Measurements from ENCODE around the gene TRAF4.
"Not testable (repeated sequence)": the region's sequence is repeated elsewhere in the genome, so short reads cannot be mapped to it uniquely, and the experiment has no call there.

Gene TRAF4

DNA sequence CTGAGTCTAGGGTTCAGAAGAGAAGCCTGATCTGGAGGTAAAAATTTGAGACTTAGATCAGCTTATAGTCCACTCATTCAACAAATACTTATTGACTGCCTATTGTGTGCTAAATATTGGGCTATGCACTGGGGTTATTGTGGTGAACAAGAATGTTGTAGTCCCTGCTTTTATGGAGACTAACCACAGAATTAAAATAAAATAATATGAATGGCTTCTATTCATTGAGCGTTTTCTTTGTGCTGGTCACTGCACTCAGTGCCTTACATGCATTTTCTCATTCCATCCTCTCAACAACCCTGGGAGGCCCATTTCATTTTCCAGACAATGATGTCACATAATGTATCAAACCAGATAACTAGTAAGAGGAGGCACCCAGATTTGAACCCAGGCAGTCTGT, 10.5 kb upstream of the TRAF4 start:
- no peak for DNase-seq (ENCODE audit: low spot score)

DNA sequence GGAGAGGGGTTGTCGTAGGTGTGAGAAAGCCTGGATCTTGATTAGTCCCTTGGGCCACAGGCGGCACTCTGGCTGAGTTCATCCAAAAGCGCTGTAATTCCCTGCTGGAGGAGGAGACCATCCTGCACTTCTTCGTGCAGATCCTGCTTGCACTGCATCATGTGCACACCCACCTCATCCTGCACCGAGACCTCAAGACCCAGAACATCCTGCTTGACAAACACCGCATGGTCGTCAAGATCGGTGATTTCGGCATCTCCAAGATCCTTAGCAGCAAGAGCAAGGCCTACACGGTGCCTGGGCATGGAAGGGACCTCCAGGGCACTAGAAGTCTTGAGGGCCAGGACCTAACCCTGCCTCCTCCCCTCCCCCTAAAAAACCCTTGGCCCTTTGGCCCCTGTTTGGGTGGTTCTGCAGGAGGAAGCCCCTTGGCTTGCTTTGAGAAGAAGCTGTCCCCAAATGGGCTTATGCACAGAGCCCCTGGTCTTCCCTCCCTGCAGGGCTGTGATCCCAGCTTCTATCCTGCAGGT, 9.0 kb upstream of the TRAF4 start:
- no peak for DNase-seq (ENCODE audit: low spot score)

DNA sequence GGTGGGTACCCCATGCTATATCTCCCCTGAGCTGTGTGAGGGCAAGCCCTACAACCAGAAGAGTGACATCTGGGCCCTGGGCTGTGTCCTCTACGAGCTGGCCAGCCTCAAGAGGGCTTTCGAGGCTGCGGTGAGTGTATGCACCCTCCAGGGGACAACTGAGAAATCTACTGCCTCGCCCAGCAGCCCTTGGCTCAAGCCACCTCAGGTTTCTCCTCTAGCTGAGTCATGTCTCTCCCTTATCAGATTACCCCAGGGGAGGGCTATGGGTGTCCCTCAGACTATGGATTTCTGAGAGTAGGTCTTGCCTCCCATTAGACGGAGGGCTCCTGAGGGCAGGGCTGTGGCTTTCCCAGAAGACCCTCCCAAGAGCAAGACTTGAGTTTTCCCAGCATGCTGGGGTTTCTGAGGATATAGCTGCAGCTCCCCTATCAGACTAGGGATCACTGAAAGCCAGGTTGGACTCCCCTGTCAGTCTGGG, 8.5 kb upstream of the TRAF4 start:
- no peak for DNase-seq (ENCODE audit: low spot score)

DNA sequence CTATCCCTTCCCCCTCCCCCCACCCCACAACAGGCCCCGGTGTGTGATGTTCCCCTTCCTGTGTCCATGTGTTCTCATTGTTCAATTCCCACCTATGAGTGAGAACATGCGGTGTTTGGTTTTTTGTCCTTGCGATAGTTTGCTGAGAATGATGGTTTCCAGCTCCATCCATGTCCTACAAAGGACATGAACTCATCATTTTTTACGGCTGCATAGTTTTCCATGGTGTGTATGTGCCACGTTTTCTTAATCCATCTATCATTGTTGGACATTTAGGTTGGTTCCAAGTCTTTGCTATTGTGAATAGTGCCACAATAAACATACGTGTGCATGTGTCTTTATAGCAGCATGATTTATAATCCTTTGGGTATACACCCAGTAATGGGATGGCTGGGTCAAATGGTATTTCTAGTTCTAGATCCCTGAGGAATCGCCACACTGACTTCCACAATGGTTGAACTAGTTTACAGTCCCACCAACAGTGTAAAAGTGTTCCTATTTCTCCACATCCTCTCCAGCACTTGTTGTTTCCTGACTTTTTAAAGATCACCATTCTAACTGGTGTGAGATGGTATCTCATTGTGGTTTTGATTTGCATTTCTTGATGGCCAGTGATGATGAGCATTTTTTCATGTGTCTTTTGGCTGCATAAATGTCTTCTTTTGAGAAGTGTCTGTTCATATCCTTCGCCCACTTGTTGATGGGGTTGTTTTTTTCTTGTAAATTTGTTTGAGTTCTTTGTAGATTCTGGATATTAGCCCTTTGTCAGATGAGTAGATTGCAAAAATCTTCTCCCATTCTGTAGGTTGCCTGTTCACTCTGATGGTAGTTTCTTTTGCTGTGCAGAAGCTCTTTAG, 7.7 kb upstream of the TRAF4 start:
- not testable (repeated sequence) for DNase-seq (ENCODE audit: low spot score)

DNA sequence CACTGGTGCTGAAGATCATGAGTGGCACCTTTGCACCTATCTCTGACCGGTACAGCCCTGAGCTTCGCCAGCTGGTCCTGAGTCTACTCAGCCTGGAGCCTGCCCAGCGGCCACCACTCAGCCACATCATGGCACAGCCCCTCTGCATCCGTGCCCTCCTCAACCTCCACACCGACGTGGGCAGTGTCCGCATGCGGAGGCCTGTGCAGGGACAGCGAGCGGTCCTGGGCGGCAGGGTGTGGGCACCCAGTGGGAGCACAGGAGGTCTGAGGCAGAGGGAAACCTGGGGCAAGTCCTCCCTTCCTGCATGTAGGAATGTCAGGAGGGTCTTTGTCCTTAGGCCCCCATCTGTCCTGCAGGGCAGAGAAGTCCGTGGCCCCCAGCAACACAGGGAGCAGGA, 6.5 kb upstream of the TRAF4 start:
- no peak for DNase-seq (ENCODE audit: low spot score)

DNA sequence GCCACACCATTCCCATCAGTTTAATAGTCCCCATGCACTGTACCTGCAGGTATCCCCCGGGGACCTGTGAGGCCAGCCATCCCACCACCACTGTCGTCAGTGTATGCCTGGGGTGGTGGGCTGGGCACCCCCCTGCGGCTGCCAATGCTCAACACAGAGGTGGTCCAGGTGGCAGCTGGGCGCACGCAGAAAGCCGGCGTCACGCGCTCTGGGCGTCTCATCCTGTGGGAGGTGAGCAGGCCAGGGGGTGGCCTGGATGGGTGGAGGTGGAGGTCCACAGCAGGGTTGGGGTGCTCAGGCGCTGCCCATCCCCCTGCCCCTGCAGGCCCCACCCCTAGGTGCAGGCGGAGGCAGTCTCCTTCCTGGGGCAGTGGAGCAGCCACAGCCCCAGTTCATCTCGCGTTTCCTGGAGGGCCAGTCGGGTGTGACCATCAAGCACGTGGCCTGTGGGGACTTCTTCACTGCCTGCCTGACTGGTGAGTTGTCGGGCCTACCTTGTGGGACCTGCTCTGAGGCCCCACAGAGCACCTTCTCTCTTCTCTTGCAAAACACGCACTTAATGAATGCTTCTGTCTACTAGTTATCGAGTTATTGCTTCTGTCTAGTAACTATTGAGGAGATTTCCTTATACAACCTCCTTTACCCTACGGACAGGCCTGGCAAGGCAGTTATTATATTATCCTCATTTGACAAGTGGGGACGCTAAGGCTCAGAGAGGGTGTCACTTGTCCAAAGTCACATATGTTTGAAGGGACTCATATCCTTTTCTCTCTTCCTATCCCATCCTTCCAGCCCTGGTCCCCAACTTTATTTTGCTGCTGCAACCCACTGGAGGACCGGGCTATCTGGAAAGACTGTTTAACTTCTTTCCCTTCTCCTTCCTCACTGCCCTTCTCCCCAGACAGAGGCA, 5.8 kb upstream of the TRAF4 start:
- DNase-seq (ENCODE audit: low spot score) = no peak

DNA sequence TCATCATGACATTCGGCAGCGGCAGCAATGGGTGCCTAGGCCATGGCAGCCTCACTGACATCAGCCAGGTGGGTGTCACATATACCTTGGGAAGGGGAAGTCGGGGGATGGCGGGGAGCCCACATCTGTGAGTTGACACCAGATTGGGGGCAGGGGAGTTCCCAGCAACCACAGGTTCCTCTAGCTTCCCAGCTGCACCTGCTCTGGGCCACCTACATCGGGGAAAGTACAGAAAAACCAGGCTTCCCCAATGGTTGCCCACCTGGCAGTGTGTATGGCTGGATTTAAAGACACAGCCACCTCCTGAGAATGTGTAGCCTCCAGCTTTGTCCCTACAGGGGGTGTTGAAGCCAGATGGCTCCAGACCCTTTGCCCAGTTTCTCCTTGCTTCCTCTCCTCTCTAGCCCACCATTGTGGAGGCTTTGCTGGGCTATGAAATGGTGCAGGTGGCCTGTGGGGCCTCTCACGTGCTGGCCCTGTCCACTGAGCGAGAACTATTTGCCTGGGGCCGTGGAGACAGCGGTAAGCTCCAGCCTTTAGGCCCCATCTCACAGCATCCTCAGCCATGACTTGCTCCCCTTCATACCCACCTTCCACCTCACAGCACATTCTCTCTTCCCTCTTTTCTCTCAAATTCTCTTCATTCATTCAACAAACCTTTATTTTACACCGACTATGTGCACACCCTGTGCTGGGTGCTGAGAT, 5.0 kb upstream of the TRAF4 start:
- peak; percentile 33 for DNase-seq (ENCODE audit: low spot score)

DNA sequence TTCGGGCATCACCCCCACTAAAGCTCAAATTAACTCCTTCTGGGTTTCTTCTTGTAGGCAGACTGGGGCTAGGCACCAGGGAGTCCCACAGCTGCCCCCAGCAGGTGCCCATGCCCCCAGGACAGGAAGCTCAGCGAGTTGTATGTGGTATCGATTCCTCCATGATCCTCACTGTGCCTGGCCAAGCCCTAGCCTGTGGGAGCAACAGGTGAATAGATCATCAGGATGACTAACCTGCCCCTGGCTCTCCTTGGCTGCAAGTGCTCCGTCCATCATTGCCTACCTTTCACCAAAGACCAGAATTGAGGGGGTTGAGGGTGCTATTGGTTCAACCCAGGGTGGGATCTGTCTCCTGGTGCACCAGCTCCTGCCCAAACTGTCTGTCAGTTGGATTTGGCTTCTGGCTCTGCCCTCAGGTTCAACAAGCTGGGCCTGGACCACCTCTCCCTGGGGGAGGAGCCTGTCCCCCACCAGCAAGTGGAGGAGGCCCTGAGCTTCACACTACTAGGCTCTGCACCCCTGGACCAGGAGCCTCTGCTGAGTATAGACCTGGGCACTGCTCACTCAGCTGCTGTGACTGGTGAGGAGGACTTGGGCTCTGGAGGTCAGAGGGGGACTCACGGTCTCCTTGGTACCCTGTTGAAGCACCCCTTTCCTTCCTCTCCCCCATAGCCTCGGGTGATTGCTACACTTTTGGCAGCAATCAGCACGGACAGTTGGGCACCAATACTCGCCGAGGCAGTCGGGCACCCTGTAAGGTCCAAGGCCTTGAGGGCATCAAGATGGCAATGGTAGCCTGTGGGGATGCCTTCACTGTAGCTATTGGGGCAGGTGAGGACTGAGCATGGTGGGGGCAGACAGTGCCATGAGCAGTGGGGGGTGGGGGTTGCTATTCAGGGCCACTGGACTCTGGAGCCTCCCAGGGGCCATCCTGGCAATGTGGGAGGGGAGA, 3.1 kb upstream of the TRAF4 start:
- DNase-seq (ENCODE audit: low spot score) = no peak

DNA sequence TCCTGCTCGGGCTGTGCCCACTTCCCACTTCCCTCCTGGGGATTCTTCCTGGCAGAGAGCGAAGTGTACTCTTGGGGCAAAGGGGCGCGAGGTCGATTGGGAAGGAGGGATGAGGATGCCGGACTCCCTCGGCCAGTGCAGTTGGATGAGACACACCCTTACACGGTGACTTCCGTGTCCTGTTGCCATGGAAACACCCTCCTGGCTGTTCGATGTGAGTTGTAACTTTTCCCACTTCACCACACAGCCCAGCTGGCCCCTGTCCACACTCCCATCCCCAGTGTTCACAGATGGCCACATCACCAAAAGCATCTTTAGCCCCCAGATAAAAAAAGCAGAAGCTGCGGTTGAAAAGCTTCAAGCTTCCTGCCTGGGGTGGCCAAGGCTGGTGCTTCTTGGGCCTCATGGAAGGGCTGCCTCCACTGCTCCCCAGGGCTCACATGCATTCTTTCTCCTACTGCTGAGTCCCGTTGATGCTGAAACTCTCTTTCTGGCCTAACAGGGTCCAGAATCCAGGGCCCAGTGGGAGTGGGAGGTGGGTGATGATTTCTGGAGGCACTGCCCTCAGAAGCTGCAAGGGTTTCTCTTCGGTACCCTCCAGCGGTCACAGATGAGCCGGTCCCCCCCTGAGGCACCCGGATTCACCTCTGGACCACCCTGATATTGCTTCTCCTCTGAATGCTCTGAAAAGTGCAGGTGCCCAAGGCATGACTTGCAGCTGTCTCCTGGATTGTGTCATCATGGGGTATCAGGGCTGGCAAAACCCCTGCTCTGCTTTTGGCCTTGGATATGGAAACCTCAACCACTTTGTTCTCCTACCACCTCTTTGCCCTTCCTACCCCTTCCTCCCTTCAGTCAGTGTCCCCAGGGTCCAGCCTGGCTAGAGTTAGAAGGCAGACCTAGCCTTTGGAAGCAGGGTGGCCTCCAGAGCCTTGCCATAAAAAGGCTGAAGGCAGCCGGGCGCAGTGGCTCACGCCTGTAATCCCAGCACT, 2.2 kb upstream of the TRAF4 start:
- DNase-seq (ENCODE audit: low spot score) = no peak

DNA sequence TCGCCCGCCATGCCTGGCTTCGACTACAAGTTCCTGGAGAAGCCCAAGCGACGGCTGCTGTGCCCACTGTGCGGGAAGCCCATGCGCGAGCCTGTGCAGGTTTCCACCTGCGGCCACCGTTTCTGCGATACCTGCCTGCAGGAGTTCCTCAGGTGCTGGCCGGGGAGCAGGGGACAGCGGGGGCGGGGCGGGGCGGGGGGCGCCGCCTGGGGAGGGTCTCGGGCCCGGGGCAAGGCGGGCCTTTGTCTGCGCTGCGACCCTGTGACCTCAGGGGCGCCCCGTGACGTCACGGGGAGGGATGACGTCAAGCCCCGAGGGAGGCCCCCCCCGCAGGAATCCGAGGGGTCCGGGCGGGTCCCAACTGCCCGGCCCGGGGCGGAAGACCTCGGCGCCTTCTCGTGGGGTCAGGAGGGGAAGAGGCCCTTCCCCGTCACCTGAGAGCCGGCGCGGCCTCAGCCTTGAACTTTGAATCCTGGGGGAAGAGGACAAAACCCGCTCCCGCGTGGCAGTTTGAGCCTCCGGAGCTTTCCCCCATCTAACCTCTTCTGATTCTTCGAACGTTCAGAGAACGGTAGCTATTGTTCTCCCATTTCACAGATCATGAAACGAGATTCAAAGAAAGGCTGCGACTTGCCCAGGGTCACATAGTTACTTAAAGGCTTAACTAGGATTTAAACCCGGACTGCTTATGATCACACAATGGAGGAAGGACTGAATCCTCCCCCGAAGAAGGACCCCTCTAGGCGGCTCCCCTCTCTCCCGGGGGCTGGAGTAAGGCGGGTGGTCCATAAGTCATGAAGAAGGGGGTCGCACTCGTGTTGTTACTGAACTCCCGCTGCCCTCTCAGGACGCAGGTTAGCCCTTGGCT, 527 bp downstream of the TRAF4 start:
- DNase-seq (ENCODE audit: low spot score) = peak; percentile 47

DNA sequence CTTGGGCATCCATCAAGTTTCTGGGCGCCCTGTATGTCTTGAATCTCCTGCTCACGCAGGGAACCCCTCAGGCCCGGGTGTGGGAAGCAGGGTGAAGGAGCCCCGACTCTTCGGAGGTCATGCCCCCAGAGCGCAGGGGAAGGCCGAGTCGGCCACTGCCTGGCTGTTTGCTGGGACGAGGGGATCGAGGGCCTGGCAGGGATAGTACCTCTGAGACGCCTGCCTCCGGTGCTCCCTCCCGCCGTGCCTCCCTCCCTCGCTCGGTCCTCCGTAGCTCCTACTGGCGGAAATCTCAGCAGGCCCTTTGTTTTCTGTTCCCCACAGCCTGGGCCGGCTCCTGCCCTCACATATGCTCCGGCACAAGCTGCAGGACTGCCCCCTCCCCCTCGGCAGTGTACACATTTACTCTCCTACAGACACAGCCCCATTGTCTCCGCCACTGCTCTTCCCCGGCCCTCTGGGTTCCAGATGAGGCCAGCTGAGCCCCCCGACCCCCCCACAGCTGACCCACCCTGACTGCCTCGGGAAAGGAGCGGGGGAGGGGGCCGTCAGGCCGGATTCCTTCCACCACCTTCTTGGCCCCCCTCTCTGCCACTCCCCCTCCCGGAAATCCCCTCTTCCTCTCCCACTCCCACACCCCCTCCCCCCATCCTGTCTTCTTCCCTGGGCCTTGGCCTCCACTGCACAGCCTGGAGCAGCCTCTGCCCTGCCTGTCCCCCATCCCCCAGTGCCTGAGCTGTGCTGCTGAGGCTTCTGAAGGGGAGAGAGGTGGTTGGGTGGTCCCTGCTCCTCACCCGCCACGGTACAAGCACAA, 1.4 kb downstream of the TRAF4 start:
- no peak for DNase-seq (ENCODE audit: low spot score)

DNA sequence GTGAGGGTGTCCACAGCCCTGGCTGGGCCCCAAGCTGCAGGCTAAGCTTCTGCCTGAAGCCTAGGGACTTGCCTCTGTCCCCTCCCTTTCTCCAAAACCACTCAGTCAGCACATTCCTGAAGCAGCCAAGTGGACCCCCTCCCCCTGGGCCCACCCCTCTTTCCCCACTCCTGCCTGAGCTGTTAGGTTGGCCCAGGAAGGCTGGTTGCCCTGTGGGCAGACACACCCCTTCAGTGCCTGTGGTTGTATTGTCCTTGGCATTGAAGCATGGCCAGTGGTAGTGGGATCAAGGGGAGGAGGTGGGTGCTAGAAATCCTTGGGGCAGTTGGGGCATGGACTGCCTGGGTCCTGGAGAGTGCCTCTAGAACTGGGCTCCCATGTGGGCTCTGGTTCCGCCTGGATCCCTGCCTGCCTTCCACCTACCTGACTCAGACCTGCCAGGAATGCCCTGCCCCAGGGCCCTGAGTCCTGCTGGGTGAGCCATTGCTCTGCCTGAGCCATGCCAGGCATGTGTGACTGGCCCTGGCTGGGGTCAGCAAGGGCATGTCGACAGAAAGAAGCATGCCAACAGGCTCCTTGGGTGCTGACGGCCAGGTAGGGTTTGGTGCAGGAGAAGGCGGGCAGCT, 2.1 kb downstream of the TRAF4 start:
- no peak for DNase-seq (ENCODE audit: low spot score)

DNA sequence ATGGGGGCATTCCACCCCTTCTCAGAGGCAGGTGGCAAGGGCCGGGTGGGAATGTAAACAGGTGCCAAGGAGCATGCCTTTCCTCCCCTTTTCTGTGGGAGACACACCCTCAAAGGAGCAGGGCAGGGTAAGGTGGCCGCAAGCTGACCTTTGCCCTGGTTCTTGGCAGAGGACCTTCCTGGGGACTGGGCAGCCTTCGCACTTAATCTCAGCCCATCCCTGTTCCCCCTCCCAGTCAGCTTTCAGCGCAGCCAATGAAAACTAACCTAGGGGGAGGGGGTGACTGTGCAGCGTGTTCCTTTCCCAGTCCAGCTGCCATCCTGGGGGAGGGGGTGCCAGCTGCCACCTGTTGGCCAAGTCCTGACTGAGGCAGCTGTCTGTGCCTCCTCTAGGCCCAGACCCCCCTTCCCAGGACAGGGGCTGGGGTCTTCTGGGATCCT, 2.8 kb downstream of the TRAF4 start:
- DNase-seq (ENCODE audit: low spot score) = no peak

DNA sequence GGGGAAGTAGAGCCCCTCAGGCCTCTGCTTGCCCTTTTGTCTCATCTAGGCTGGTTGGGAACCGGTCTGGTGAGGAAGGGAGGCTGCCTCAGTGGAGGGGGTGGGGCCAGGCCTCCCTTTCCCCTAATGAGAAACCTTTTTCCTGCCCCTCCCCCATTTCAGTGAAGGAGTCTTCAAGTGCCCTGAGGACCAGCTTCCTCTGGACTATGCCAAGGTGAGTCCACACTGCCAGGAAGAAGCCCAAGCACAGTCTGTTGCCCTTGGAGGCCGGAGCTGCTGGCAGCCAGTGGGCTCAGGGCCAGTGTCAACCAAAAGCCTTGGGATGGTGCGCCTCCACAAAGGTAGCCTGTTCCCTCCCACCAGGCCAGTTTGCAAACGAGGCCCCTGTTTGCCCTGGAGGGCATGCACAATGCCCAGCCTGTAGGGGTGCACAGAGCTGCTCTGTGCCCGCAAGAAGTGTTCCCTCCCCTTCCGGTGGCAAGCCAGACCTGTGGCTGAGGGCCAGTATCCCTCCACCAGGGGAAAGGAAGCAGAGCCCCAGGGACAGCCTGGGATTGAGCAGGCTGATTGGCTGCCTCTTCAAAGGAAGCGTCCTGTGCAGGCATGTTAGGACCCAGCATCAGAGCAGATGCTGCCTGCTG, 3.4 kb downstream of the TRAF4 start:
- no peak for DNase-seq (ENCODE audit: low spot score)

DNA sequence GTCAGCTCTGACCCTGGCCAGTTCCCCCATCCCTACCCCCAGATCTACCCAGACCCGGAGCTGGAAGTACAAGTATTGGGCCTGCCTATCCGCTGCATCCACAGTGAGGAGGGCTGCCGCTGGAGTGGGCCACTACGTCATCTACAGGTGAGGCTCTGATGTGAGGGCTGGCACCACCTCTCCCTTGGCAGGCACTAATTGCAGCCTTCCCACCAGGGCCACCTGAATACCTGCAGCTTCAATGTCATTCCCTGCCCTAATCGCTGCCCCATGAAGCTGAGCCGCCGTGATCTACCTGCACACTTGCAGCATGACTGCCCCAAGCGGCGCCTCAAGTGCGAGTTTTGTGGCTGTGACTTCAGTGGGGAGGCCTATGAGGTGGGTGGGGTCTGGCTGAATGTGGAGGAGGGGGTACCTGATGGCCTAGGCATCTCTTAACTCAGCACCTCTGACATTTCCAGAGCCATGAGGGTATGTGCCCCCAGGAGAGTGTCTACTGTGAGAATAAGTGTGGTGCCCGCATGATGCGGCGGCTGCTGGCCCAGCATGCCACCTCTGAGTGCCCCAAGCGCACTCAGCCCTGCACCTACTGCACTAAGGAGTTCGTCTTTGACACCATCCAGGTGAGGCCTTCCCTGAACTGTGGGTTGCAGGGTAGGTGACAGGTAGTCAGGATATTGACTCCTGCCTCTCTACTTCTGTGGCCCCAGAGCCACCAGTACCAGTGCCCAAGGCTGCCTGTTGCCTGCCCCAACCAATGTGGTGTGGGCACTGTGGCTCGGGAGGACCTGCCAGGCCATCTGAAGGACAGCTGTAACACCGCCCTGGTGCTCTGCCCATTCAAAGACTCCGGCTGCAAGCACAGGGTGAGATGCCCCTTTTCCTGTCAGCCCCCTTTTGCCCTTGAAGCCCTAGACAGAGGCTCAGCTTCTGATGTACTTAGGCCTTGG, 4.3 kb downstream of the TRAF4 start:
- no peak for DNase-seq (ENCODE audit: low spot score)

All from CD4-positive, alpha-beta T cell treated with Interleukin-6 at 100 ng/mL for 8 hours (primary cell).